ENCODE data around the gene FHIT.

- TF ChIP-seq, protein P1, sequence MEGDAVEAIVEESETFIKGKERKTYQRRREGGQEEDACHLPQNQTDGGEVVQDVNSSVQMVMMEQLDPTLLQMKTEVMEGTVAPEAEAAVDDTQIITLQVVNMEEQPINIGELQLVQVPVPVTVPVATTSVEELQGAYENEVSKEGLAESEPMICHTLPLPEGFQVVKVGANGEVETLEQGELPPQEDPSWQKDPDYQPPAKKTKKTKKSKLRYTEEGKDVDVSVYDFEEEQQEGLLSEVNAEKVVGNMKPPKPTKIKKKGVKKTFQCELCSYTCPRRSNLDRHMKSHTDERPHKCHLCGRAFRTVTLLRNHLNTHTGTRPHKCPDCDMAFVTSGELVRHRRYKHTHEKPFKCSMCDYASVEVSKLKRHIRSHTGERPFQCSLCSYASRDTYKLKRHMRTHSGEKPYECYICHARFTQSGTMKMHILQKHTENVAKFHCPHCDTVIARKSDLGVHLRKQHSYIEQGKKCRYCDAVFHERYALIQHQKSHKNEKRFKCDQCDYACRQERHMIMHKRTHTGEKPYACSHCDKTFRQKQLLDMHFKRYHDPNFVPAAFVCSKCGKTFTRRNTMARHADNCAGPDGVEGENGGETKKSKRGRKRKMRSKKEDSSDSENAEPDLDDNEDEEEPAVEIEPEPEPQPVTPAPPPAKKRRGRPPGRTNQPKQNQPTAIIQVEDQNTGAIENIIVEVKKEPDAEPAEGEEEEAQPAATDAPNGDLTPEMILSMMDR (conservative IDR thresholded peaks at IDR 0.05; ENCODE audit: low read depth, low read length), result no peak
- TF ChIP-seq EZH2phosphoT487 (IDR thresholded peaks at IDR 0.05; ENCODE audit: borderline replicate concordance, low read length), result no peak
Measured at GRCh38 chr3:60325610-60326170, 925.6 kb downstream of the FHIT start.

Measured in PC-3 (cell line).